SK-MEL-5 (cell line): ENCODE measurements around the gene GNAT1. TPM values are rescaled to one million over a fixed set of nuclear protein-coding genes. Genes with fewer than 3 reads are reported as not detected.
"Not testable (repeated sequence)": the region's sequence is repeated elsewhere in the genome, so short reads cannot be mapped to it uniquely, and the experiment has no call there.

Source experiments
- DNase-seq: peaks from one replicate; pipeline ENCODE4 v3.0.0-alpha.2; 2016; ENCODE audit warnings: low read depth, low spot score
- in situ Hi-C: cut with HindIII; loops from 2 replicates; pipeline ENCODE4 v1.10.0; 2016; ENCODE audit warnings: low sequenced_read_pairs, high pct_unique_total_duplicates, low pct_unique_long_range_greater_than_20kb
- total RNA-seq: library from RNA; depleted of rRNA; stranded (reverse); fragments of >200 nt; shearing (Covaris generic); gene quantifications from 2 replicates; pipeline ENCODE4 v1.2.3, GENCODE V29; 2014

The GNAT1 gene
- total RNA-seq, 1 experiment from 2014 or later: not detected

DNA sequence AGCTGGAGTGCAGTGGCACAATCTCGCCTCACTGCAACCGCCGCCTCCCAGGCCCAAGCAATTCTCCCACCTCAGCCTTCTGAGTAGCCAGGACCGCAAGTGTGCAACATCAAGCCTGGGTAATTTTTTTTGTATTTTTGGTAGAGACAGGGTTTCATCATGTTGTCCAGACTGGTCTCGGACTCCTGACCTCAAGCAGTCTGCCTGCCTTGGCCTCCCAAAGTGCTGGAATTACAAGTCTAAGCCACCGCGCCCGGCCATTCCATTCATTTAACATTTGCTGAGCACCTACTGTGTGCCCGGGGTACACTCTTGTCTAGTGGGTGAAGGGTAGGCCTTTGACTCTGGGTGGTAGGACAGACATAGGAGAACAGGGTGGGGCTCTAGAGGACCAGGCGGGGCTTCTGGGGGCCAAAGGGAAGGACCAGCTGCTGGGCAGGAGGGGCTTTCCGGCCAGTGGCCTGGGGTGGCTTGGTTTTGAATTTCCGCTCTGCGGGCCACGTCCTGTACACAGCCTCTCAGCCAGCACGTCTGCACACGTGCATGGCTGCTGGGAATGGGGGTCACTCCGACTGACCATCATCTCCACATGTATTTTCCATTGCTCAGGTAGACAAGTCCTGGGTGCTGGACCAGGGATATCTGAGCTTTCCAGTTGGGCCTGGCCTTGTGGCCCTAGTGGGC, 16.1 kb downstream of the GNAT1 start:
- in situ Hi-C loops: no loop called here

DNA sequence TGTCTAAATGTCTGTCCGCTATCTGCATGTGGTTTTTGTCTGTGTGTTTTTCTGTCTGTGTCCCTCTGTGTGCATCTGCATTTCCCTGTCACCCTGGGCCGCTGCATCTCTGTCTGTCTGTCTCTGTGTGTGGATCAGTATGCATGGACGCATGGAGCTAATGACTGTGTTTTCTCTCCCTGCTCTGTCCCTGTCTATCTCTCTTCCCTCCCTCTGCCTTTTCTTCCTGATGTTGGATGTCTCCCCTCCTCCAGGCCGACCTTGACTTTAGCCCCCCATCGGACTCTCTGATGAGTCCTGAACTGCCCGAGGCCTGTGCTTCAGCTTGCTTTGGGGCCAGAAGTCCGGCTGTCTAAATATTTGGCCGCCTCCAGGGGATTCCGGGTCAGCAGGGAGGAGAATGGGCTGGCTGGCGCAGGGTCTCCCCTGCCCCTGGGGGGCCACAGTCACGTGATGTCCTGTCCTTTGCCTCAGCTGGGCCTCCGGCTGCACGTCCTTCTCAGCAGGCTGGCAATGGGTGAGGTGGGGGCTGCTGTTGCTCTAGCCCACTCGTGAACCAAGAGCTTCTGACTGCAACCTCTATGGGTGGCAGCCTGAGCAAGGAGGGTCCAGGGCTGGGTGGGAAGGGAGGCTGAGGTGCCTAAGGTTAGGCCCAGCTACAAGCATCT, 17.4 kb downstream of the GNAT1 start:
- no peak for DNase-seq
- in situ Hi-C loops: no loop called here

More for the DNA sequence above, 16.1 kb downstream of the GNAT1 start:
- no peak for DNase-seq

GRCh38 chr3:50210176-50210509, 18.7 kb downstream of the GNAT1 start:
- DNase-seq: no peak
- in situ Hi-C loops: no loop called here

GRCh38 chr3:50210510-50211367, 19.3 kb downstream of the GNAT1 start:
- in situ Hi-C loops: no loop called here
- DNase-seq: no peak

DNA sequence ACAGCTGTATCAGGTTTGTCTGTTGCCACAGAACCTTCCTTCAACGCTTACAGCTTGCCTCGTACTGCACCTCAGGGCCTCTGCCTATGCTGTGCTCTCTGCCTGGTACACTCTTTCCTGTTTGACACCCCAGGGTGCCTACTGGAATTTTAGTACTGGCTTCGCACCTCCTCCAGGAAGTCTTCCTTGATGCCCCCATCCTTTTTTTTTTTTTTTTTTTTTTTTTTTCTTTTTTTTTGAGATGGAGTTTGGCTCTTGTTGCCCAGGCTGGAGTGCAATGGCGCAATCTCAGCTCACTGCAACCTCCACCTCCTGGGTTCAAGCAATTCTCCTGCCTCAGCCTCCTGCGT, 19.9 kb downstream of the GNAT1 start:
- in situ Hi-C loops, DNase-seq: not testable (repeated sequence)

DNA sequence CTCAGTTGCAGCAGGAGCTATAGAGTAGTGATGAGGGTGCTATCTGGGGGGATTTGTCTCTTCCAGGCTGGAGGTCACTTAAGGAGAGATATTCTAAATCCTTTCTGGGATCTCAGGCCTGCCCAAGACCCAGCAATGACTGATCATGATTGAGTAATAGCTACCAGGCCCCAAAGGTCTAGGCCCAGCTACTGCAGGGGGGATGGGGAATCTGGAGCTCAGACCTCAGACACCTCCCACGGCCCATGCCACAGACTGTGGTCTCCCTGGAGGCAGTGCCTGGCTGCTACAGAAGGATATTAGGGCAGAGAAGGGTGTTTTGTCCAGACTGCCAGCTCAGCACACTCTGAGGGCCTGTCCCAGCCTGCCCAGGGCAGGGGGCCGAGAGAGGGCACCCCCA, 20.5 kb downstream of the GNAT1 start:
- in situ Hi-C loops: no loop called here
- DNase-seq: no peak

GRCh38 chr3:50212502-50212901, 21.1 kb downstream of the GNAT1 start:
- DNase-seq: no peak
- in situ Hi-C loops: no loop called here

DNA sequence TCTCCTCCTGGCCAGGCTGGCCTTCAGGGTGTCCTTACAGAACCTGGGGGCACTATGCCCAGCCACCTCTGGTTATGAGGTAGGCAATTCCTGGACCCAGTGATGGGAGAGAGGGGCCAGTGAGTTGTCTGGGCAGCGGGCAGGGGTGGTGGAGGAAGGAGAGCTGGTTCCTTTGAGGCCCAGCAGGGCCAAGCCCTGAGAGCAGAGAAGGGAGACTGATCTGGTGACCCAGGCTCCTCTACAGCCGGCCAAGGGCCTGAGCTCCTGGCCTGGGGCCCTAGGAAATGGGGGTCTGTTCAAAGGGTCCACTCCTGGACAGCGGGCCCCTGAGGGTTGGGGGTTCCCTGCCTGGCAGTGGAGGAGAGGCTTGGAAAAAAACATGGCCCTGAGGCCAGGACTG, 21.6 kb downstream of the GNAT1 start:
- in situ Hi-C loops: no loop called here
- no peak for DNase-seq

DNA sequence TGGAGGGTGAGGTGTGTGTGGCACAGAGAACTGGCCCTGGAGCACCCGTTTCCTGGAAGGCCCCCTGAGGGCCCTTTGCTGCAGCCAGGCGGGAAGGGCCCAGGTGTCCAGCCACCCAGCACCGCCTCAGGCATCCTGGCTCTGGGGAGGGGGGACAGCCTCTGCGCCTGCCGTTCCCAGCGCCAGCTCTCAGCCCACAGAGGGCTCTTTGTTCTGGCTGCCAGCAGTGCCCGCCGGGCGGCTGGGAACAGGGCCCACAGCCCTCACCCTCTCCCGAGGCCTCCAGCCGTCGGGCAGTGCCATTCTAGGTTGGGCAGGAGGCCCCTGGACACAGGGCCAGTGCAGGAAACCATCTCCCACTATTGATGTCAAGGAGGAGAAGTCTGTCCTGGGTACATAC, 22.0 kb downstream of the GNAT1 start:
- in situ Hi-C loops: no loop called here
- DNase-seq: peak; percentile 25

DNA sequence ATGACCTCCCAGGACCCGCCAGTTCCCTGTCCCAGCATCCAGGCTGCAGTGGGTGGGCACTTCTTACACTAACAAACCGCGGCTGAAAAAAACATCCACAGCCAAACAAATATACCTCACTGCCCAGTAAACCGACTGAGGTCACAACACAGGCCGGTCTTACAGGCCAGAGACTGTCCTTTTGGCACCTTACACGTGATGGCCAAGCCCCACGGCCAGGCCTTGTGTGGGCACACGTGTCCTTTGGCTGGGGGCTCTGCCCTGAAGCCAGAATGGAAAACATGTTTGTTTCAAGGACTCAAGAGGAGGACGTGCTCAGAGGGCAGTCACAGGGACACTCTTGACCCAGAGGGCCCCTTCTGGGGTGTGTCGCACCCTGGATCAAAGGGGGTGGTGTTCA, 23.4 kb downstream of the GNAT1 start:
- in situ Hi-C loops: no loop called here
- no peak for DNase-seq

- in situ Hi-C loops: no loop called here
- no peak for DNase-seq
Measured at GRCh38 chr3:50215529-50215928, 24.1 kb downstream of the GNAT1 start.

- in situ Hi-C loops: no loop called here
Measured at GRCh38 chr3:50217681-50218080, 26.3 kb downstream of the GNAT1 start.

GRCh38 chr3:50218448-50218847, 27.0 kb downstream of the GNAT1 start:
- in situ Hi-C loops: no loop called here
- DNase-seq: no peak

More at GRCh38 chr3:50217681-50218080, 26.3 kb downstream of the GNAT1 start:
- no peak for DNase-seq

DNA sequence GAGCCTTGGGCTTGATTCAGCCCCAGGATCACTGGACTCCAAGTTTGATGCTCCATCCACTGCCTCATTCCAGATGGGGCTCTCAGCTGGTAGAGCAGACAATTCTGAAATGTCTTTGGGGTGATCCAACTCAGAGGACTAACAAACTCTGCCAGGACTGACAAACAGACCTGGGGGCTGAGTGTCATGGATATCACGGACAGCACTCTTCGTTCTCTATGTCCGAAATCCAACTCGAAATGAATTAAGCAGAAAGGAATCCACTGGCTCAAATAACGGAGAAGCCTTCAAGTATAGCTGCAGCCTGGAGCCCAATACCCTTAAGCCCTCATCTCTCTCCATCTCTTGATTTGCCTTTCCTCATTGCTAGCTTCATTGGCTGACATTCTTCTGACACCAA, 27.9 kb downstream of the GNAT1 start:
- DNase-seq: no peak
- in situ Hi-C loops: no loop called here

DNA sequence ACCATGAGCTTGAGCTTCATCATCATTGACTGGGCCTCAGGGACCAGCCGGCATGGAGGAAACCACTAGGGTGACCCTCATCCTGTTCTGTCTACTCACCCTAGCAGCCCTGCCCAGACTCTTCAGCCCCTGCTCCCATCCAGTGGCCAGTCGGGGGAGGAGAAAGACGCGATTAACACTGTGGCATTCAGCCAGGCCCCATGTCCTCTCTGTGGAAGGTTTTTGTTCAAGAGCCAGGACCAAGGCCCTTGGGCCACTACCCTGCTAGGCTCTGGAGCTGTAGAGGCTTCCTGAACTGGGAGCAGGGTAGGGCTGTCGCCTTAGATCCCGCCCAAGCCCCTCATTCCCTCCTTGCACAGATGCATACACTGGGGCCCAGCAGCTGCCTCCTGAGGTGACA, 28.7 kb downstream of the GNAT1 start:
- no peak for DNase-seq
- in situ Hi-C loops: no loop called here

DNA sequence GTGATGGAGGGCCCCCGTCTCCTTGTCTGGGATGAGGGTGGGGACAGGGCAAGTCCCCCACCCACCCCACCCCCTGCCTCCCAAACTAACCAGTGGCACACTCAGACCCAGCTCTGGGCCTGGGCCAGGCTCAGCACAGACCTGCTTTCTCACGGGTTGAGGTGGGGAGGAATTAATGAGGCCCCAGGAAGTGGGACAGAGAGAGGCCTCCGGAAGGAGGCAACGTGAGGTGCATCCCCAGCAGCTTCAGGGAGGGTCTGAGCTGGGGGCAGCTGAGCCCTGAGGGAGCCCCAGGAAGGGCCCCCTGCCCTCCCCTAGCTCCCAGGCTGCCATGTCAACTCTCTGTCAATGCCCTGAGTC, 29.6 kb downstream of the GNAT1 start:
- in situ Hi-C loops: no loop called here
- DNase-seq: no peak

GRCh38 chr3:50221411-50222168, 30.2 kb downstream of the GNAT1 start:
- in situ Hi-C loops: no loop called here
- no peak for DNase-seq

GRCh38 chr3:50222169-50222528, 30.7 kb downstream of the GNAT1 start:
- in situ Hi-C loops: no loop called here
- DNase-seq: no peak
